MM.1S (cell line): ENCODE measurements around the gene UBE3A.
A peak's percentile ranks its signal among the peaks of the same experiment; 100 is the strongest.

Experiments
- DNase-seq: peaks from one replicate; pipeline ENCODE4 v3.0.0-alpha.2; 2015
- H2AFZ ChIP-seq: fragments of 300-600 bp; sonication (generic); 2 replicates; pipeline ENCODE4 v1.6.0; 2016; ENCODE audit warnings: antibody characterized with exemption, low read length
- H3F3A ChIP-seq: fragments of 300-600 bp; sonication (generic); 2 replicates; pipeline ENCODE4 v1.6.1; 2016; ENCODE audit warnings: mild to moderate bottlenecking, antibody characterized with exemption, low read length, moderate library complexity, mixed read lengths; ENCODE audit not compliant: insufficient read depth
- H3K27ac ChIP-seq: fragments of 300-600 bp; sonication (generic); 2 replicates; pipeline ENCODE4 v1.5.1; 2016; ENCODE audit warnings: mild to moderate bottlenecking, low read length
- H3K27me3 ChIP-seq: fragments of 300-600 bp; sonication (generic); replicated peaks from 2 replicates; pipeline ENCODE4 v1.6.0; 2016; ENCODE audit warnings: low read length; ENCODE audit not compliant: insufficient read depth
- H3K36me3 ChIP-seq: fragments of 300-600 bp; sonication (generic); replicated peaks from 2 replicates; pipeline ENCODE4 v1.6.1; 2016; ENCODE audit warnings: mild to moderate bottlenecking, low read length, mixed read lengths; ENCODE audit not compliant: insufficient read depth
- H3K4me1 ChIP-seq: fragments of 300-600 bp; sonication (generic); 2 replicates; pipeline ENCODE4 v1.6.1; 2016; ENCODE audit warnings: low read length, mixed read lengths
- H3K4me2 ChIP-seq: fragments of 300-600 bp; sonication (generic); 2 replicates; pipeline ENCODE4 v1.6.0; 2016; ENCODE audit warnings: low read depth, low read length
- H3K4me3 ChIP-seq: fragments of 300-600 bp; sonication (generic); 2 replicates; pipeline ENCODE4 v1.5.1; 2016; ENCODE audit warnings: low read length, mixed read lengths
- H3K79me2 ChIP-seq: fragments of 300-600 bp; sonication (generic); 2 replicates; pipeline ENCODE4 v1.6.1; 2016; ENCODE audit warnings: mixed run types, low read length, mixed read lengths
- H3K9ac ChIP-seq: fragments of 300-600 bp; sonication (generic); 2 replicates; pipeline ENCODE4 v1.6.1; 2016; ENCODE audit warnings: low read length, mixed read lengths
- H3K9me2 ChIP-seq: fragments of 300-600 bp; sonication (generic); replicated peaks from 2 replicates; pipeline ENCODE4 v1.6.1; 2016; ENCODE audit warnings: mild to moderate bottlenecking, low read length, mixed read lengths; ENCODE audit not compliant: insufficient read depth
- H3K9me3 ChIP-seq: fragments of 300-600 bp; sonication (generic); replicated peaks from 2 replicates; pipeline ENCODE4 v1.6.1; 2016; ENCODE audit warnings: mild to moderate bottlenecking, low read length, mixed read lengths; ENCODE audit not compliant: insufficient read depth
- H4K20me1 ChIP-seq: fragments of 300-600 bp; sonication (generic); 2 replicates; pipeline ENCODE4 v1.6.1; 2016; ENCODE audit warnings: mild to moderate bottlenecking, low read length, moderate library complexity, mixed read lengths; ENCODE audit not compliant: insufficient read depth
- EZH2 ChIP-seq: fragments of 300-600 bp; sonication (generic); optimal IDR thresholded peaks from 2 replicates; pipeline ENCODE3; 2017; ENCODE audit warnings: low read depth, mild to moderate bottlenecking, antibody characterized with exemption, low read length, mixed read lengths
- EZH2phosphoT487 ChIP-seq: fragments of 300-600 bp; sonication (generic); IDR thresholded peaks from 2 replicates; pipeline ENCODE4 v1.6.1; 2018; ENCODE audit warnings: antibody characterized with exemption, low read length
- TF ChIP-seq, protein P1 (sequence below): fragments of 300-600 bp; sonication (generic); IDR thresholded peaks from 2 replicates; pipeline ENCODE4 v1.5.1; 2016; ENCODE audit warnings: antibody characterized with exemption, low read length, mixed read lengths

UBE3A gene

DNA sequence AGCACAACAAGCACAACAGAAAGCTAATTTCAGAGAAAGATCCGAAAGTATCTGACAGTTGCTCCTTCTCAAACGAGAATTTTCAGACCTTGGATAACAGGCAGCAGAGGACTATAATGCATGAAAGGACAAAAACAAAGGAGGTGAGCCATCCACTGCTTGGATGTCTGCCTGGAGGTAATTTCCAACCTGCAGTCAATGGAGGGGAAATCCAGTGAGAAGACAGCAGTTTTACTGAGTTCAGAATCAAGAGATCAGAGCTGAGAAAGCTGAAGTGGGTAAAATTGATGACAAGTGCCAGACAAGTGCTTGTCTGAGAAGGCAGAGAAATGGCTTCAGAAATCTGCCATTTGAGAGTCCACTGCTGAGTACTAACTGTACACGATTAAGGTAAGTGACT, 22.1 kb downstream of the UBE3A start:
- Histone ChIP-seq H4K20me1 (no peaks in the 10 kb centered on the region), H3K4me2 (peak overlapping the region; percentile 68), H3K36me3 (no peaks in the 10 kb centered on the region)

DNA sequence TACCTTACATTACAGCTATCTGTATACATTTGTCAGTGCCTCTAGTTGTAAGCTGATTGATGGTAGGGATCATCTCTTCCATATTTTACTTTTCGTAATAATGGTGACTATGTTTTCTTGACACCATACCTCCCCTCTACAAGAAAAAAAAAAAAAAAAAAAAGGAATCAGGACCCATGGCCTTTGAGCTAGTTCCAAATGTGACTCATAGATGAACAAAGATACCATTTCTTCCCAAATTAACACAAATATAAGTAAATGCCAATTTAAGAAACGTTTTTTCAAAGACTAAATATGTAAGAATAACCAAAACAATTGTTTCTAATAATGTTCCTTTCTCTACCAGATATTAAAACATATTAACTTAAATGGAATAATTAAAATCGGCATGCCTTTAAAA, 23.1 kb downstream of the UBE3A start:
- H4K20me1 ChIP-seq, result no peaks in the 10 kb centered on the region
- TF ChIP-seq, protein P1, sequence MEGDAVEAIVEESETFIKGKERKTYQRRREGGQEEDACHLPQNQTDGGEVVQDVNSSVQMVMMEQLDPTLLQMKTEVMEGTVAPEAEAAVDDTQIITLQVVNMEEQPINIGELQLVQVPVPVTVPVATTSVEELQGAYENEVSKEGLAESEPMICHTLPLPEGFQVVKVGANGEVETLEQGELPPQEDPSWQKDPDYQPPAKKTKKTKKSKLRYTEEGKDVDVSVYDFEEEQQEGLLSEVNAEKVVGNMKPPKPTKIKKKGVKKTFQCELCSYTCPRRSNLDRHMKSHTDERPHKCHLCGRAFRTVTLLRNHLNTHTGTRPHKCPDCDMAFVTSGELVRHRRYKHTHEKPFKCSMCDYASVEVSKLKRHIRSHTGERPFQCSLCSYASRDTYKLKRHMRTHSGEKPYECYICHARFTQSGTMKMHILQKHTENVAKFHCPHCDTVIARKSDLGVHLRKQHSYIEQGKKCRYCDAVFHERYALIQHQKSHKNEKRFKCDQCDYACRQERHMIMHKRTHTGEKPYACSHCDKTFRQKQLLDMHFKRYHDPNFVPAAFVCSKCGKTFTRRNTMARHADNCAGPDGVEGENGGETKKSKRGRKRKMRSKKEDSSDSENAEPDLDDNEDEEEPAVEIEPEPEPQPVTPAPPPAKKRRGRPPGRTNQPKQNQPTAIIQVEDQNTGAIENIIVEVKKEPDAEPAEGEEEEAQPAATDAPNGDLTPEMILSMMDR, result no peak
- TF ChIP-seq EZH2phosphoT487 (no peak), EZH2 (no peak)
- DNase-seq, result no peak

More for the DNA sequence above, 22.1 kb downstream of the UBE3A start:
- TF ChIP-seq, protein P1, result no peak
- TF ChIP-seq EZH2 (no peak), EZH2phosphoT487 (no peak)
- Histone ChIP-seq H3K9me2 (no peaks in the 10 kb centered on the region), H3F3A (peaks cover 32% of the 10 kb centered on the region), H3K9me3 (no peaks in the 10 kb centered on the region), H3K27ac (peak overlapping the region; percentile 78), H3K4me1 (peaks cover 41% of the 10 kb centered on the region), H3K9ac (peak overlapping the region; percentile 44), H3K79me2 (peaks cover 92% of the 10 kb centered on the region), H2AFZ (no peak overlapping the region), H3K4me3 (peak overlapping the region; percentile 23), H3K27me3 (no peaks in the 10 kb centered on the region)
- peak; percentile 51 for DNase-seq

DNA sequence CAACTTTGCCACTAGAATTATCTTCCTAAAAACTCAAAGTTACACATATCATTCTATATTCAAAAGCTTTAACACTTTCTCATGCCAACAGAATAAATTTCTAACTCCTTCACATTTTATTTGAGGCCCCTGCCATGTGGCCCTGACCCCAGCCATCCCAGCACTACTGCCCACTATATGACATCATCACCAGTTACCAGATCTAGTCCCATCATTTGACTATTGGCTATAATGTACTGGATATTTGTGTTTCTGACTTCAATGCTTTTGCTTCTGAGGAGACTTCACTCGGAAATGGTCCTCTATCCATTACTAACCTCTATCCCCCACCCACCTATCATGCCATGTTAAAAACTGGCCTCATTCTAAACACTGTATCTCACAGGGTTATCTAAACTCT, 23.6 kb downstream of the UBE3A start:
- H3K4me2 ChIP-seq, result no peak overlapping the region
- no peaks in the 10 kb centered on the region for H3K9me2 ChIP-seq
- H3K9ac ChIP-seq, result no peak overlapping the region
- no peak overlapping the region for H2AFZ ChIP-seq
- H3F3A ChIP-seq, result peaks cover 32% of the 10 kb centered on the region
- H3K79me2 ChIP-seq, result peaks cover 92% of the 10 kb centered on the region
- no peak overlapping the region for H3K27ac ChIP-seq
- no peaks in the 10 kb centered on the region for H3K36me3 ChIP-seq
- peaks cover 46% of the 10 kb centered on the region for H3K4me1 ChIP-seq
- no peak for TF ChIP-seq EZH2phosphoT487
- TF ChIP-seq EZH2, result no peak
- TF ChIP-seq, protein P1, result no peak
- H3K27me3 ChIP-seq, result no peaks in the 10 kb centered on the region
- no peaks in the 10 kb centered on the region for H3K9me3 ChIP-seq
- H3K4me3 ChIP-seq, result no peak overlapping the region
- H4K20me1 ChIP-seq, result no peaks in the 10 kb centered on the region
- no peak for DNase-seq

More for the DNA sequence above, 23.1 kb downstream of the UBE3A start:
- peaks cover 32% of the 10 kb centered on the region for H3F3A ChIP-seq
- H3K36me3 ChIP-seq, result no peaks in the 10 kb centered on the region
- no peak overlapping the region; the same call in 1 of the 2 replicates for H3K27ac ChIP-seq
- no peaks in the 10 kb centered on the region for H3K9me2 ChIP-seq
- no peak overlapping the region for H2AFZ ChIP-seq
- H3K4me3 ChIP-seq, result peak overlapping the region; percentile 23; the same call in 1 of the 2 replicates
- no peaks in the 10 kb centered on the region for H3K27me3 ChIP-seq
- peak overlapping the region; percentile 68; the same call in 1 of the 2 replicates for H3K4me2 ChIP-seq
- peaks cover 92% of the 10 kb centered on the region for H3K79me2 ChIP-seq
- H3K4me1 ChIP-seq, result peaks cover 46% of the 10 kb centered on the region
- H3K9me3 ChIP-seq, result no peaks in the 10 kb centered on the region
- H3K9ac ChIP-seq, result no peak overlapping the region
